Esophagus squamous epithelium (tissue), 5 donors: Measurements from ENCODE around the gene COL5A2. TPM values are rescaled to one million over a fixed set of nuclear protein-coding genes. Genes with fewer than 3 reads are reported as not detected.

Experiments
- DNase-seq: peaks from one replicate; lab custom pipeline; 2025; lab: John Stamatoyannopoulos, UW
- H3K27ac ChIP-seq, 4 donors: fragments of 200-600 bp; sonication (generic); one replicate each; pipeline ENCODE4 v1.5.1; 2016 to 2019; ENCODE audit warnings: mild to moderate bottlenecking in 1 of 4
- H3K27me3 ChIP-seq, 4 donors: fragments of 200-600 bp; sonication (generic); 1 replicate in 3 of 4; 2 replicates in 1 of 4; pipeline versions ENCODE4 v1.5.1 to v1.6.0; 2017 to 2021; ENCODE audit warnings: antibody characterized with exemption in 1 of 4
- H3K36me3 ChIP-seq, 3 donors: fragments of 200-600 bp; sonication (generic); one replicate each; pipeline ENCODE4 v1.5.1; 2016 to 2019
- H3K4me1 ChIP-seq, 3 donors: fragments of 200-600 bp; sonication (generic); one replicate each; pipeline ENCODE4 v1.5.1; 2017 to 2019
- H3K4me3 ChIP-seq, 4 donors: fragments of 200-600 bp; sonication (generic); 1 replicate in 3 of 4; 2 replicates in 1 of 4; pipeline ENCODE4 v1.5.1; 2016 to 2019; ENCODE audit warnings: mild to moderate bottlenecking in 2 of 4, moderate library complexity in 1 of 4
- H3K9me3 ChIP-seq, 3 donors: fragments of 200-600 bp; sonication (generic); one replicate each; pipeline ENCODE4 v1.5.1; 2016 to 2019
- POLR2A ChIP-seq, 4 donors: fragments of 450-650 bp; IDR thresholded peaks; one replicate each; pipeline ENCODE4 v1.6.1; 2017; ENCODE audit warnings: antibody characterized with exemption in 4 of 4, mild to moderate bottlenecking in 4 of 4, moderate library complexity in 3 of 4
- WGBS, 2 donors: methylation state at CpG; one replicate each; pipeline ENCODE4 v1.1.5; 2018; 5-methylcytosine and 5-hydroxymethylcytosine counted together
- intact Hi-C: fragments of 100-400 bp; cut with DNase I; formaldehyde crosslinking; loops from one replicate; pipeline ENCODE4 v1.15.0; 2022
- total RNA-seq, 4 donors: library from RNA; depleted of rRNA; stranded (reverse); fragments of >200 nt; gene quantifications; one replicate each; pipeline ENCODE4 v1.1.0, GENCODE V29; 2016
- TF ChIP-seq, protein P1 (sequence below), 6 experiments: fragments of 450-650 bp in 4 of 6; fragments of 200-600 bp in 2 of 6; sonication (generic) in 2 of 6; IDR thresholded peaks; one replicate each; pipeline ENCODE4 v1.5.1; 2016 to 2019; ENCODE audit warnings: antibody characterized with exemption in 6 of 6, mild to moderate bottlenecking in 4 of 6, moderate library complexity in 4 of 6
- donor health status: DM: yes; HTN: yes; CAD: no.

Gene COL5A2
- total RNA-seq, 4 donors from 2014 or later: 5.6 to 34.3 (median 13.4) TPM

DNA sequence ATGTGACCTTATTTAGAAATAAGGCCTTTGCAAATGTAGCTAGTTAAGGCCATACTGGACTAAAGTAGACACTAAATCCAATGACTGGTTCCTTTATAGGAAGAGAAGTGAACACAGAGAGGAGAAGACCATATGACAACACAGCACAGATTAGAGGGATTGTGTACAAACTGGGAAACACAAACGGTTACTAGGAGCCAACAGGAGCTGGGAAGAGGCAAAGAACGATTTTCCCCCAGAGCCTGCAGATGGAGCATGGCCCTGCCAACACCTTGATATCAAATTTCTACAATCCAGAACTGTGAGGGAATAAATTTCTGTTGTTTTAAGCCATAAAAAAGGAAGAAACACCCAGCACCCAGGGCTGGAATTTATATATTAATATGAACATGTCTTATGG lies 38.7 kb upstream of the COL5A2 start:
- Histone ChIP-seq H3K27ac (no peak overlapping the region), H3K27me3 (no peaks in the 10 kb centered on the region), H3K9me3 (no peaks in the 10 kb centered on the region), H3K4me3 (no peak overlapping the region), H3K4me1 (peaks cover 0 to 16% (median 6%) of the 10 kb centered on the region in 3 donors), H3K36me3 (no peaks in the 10 kb centered on the region)
- WGBS, 2 donors: 53 to 60% methylated on average over 2 of the region's 2 CpGs
- no peak for TF ChIP-seq POLR2A (IDR thresholded peaks at IDR 0.05)
- TF ChIP-seq, protein P1, sequence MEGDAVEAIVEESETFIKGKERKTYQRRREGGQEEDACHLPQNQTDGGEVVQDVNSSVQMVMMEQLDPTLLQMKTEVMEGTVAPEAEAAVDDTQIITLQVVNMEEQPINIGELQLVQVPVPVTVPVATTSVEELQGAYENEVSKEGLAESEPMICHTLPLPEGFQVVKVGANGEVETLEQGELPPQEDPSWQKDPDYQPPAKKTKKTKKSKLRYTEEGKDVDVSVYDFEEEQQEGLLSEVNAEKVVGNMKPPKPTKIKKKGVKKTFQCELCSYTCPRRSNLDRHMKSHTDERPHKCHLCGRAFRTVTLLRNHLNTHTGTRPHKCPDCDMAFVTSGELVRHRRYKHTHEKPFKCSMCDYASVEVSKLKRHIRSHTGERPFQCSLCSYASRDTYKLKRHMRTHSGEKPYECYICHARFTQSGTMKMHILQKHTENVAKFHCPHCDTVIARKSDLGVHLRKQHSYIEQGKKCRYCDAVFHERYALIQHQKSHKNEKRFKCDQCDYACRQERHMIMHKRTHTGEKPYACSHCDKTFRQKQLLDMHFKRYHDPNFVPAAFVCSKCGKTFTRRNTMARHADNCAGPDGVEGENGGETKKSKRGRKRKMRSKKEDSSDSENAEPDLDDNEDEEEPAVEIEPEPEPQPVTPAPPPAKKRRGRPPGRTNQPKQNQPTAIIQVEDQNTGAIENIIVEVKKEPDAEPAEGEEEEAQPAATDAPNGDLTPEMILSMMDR (IDR thresholded peaks at IDR 0.05): no peak
- intact Hi-C loops: no loop called here
- DNase-seq: no peak

DNA sequence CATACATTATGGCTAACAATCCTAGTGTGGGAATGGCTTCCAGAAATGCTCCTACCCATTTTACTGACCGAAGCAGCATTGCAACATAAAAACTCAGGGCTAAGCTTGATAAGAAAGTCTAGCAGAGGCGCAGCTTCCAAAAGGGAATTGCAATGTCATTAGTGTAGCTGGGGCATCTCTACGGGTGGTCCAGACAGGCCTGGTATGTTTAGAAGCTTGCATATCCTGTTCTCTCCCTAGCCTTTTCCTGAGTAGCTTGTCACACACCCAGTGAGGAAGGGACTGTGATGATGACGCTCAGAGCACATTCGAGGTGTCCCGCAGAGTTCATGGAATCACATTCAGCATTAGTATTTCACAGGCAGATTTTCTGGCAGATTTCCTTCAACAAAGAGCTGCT lies 38.0 kb upstream of the COL5A2 start:
- Histone ChIP-seq H3K36me3 (no peaks in the 10 kb centered on the region), H3K9me3 (no peaks in the 10 kb centered on the region), H3K27ac (no peak overlapping the region), H3K27me3 (no peaks in the 10 kb centered on the region), H3K4me3 (no peak overlapping the region), H3K4me1 (peaks cover 0 to 14% (median 6%) of the 10 kb centered on the region in 3 donors)
- WGBS, 2 donors: 55 to 62% methylated on average over 6 of the region's 6 CpGs
- TF ChIP-seq, protein P1 (IDR thresholded peaks at IDR 0.05): no peak
- TF ChIP-seq POLR2A (IDR thresholded peaks at IDR 0.05): no peak
- intact Hi-C loops: no loop called here
- no peak for DNase-seq

DNA sequence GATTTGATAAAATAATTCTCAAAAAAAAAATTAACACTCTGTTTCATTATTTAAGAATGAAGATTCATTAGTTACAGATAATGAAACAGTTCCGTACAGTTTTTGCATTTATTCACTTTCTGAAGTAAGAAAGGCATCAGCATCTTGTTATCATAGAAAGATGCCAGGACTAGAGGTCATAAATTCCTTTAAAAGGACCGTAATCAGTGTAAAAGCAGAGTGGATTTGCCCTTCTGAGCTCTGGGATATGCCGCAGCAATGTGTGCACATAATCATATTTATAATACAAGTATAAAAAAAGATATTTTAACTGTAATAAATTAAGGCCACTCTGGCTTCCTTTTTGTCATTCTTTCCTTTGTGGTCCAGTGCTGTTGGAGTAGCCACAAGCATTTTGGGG lies 37.5 kb upstream of the COL5A2 start:
- H3K27ac ChIP-seq: no peak overlapping the region
- no peak for TF ChIP-seq POLR2A (IDR thresholded peaks at IDR 0.05)
- TF ChIP-seq, protein P1 (IDR thresholded peaks at IDR 0.05): no peak
- H3K4me3 ChIP-seq: no peak overlapping the region
- intact Hi-C loops: no loop called here
- H3K36me3 ChIP-seq: no peaks in the 10 kb centered on the region
- 84 to 92% methylated on average over 3 of the region's 3 CpGs for WGBS, 2 donors
- no peaks in the 10 kb centered on the region for H3K27me3 ChIP-seq
- DNase-seq: no peak
- H3K4me1 ChIP-seq: peaks cover 0 to 9% (median under 1%) of the 10 kb centered on the region in 3 donors
- no peaks in the 10 kb centered on the region for H3K9me3 ChIP-seq

DNA sequence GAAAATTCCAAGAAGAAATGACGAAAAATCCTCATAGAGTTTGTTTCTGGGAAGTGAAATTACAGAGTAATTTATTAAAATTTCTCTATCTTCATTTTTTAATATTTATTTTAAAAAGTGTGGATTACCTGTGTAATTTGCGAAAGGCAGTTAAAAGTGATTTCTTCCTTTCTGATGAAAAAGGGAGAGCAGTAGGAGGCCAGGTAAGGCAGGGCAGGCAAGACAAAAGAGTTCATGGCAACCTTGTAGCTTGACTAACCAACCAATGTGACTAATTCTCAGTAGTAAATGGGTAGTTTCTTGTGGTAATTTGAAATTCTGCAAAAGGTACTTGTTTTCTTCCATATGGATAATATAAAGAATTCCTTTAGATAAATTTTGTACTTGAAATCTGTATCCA lies 34.9 kb upstream of the COL5A2 start:
- H3K4me3 ChIP-seq: no peak overlapping the region
- H3K36me3 ChIP-seq: no peaks in the 10 kb centered on the region
- DNase-seq: no peak
- peaks cover 0 to 16% (median 4%) of the 10 kb centered on the region in 3 donors for H3K4me1 ChIP-seq
- H3K9me3 ChIP-seq: no peaks in the 10 kb centered on the region
- no peak for TF ChIP-seq POLR2A (IDR thresholded peaks at IDR 0.05)
- TF ChIP-seq, protein P1 (IDR thresholded peaks at IDR 0.05): no peak
- H3K27me3 ChIP-seq: no peaks in the 10 kb centered on the region
- intact Hi-C loops: no loop called here
- WGBS, 2 donors: 88 to 89% methylated on average over 2 of the region's 2 CpGs
- H3K27ac ChIP-seq: no peak overlapping the region

DNA sequence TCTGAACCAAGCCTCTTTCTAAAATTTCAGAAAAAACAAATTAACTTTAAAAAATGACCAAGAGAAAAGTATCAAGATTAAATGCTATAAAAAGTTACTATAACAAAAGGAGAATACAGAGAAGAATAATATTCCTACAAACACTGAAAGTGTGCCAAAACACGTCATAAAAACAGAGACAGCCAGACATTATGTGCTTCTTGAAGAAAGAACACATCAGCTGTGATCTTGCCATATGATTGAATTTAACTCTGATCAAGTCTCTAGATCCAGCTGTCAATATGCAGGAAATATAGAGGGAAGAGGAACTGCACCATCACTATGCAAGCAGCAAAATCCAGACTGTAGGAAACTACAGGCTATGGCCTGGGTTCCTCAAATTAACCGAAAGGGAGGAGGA lies 33.7 kb upstream of the COL5A2 start:
- Histone ChIP-seq H3K4me3 (no peak overlapping the region), H3K27me3 (no peaks in the 10 kb centered on the region), H3K36me3 (no peaks in the 10 kb centered on the region), H3K27ac (no peak overlapping the region), H3K9me3 (no peaks in the 10 kb centered on the region), H3K4me1 (peaks cover 0 to 16% (median 4%) of the 10 kb centered on the region in 3 donors)
- intact Hi-C loops: no loop called here
- DNase-seq: no peak
- 56 to 67% methylated on average over 2 of the region's 2 CpGs for WGBS, 2 donors
- no peak for TF ChIP-seq POLR2A (IDR thresholded peaks at IDR 0.05)
- TF ChIP-seq, protein P1 (IDR thresholded peaks at IDR 0.05): no peak
